Prostate gland (tissue), 2 donors: ENCODE measurements around the gene SPATA45.
"Not testable (repeated sequence)": the region's sequence is repeated elsewhere in the genome, so short reads cannot be mapped to it uniquely, and the experiment has no call there.

Source experiments
- POLR2A ChIP-seq: fragments of 450-650 bp; IDR thresholded peaks from one replicate; pipeline ENCODE4 v1.6.1; 2016; ENCODE audit warnings: antibody characterized with exemption, mild to moderate bottlenecking
- POLR2AphosphoS5 ChIP-seq: sonication (generic); formaldehyde crosslinking; IDR thresholded peaks from one replicate; pipeline ENCODE4 v1.6.1; 2017; ENCODE audit warnings: antibody characterized with exemption
- TF ChIP-seq, protein P1 (sequence below), 4 experiments: fragments of 200-600 bp in 2 of 4; fragments of 450-650 bp in 2 of 4; sonication (generic) in 2 of 4; IDR thresholded peaks; 1 replicate in 3 of 4; 2 replicates in 1 of 4; pipeline ENCODE4 v1.5.1; 2016 to 2019; ENCODE audit warnings: antibody characterized with exemption in 4 of 4, mild to moderate bottlenecking in 2 of 4, moderate library complexity in 2 of 4

DNA sequence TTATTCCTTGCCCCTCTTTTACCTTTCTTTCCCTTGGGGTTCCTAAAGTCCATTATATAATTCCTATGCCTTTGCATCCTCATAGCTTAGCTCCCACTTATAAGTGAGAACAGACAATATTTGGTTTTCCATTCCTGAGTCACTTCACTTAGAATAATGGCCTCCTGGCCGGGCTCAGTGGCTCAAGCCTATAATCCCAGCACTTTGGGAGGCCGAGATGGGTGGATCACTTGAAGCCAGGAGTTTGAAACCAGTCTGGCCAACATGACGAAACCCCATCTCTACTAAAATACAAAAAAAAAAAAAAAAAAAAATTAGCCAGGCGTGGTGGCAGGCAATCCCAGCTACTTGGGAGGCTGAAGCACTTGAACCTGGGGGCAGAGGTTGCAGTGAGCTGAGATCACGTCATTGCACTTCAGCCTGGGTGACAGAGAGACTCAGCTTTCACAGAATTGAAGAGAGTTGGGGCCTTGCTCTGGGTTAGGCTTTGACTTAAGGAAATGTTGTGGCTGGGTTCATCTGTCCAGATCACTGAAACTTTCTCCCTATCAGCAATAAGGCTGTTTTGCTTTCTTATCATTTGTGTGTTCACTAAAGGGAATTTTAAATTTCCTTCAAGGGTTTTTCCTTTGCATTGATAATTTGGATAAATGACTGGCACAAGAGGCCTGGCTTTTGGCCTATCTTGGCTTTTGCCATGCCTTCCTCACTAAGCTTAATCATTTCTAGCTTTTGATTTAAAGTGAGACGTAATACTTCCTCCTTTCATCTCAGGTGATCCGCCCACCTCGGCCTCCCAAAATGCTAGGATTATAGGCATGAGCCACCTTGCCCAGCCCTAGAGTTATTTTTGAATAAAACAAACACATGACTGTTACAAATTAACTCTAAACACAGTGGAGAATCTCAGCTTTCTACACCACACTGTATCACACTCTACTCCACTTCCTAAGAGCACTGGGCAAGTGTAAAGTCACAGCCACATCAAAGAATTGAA lies 13.9 kb downstream of the SPATA45 start:
- TF ChIP-seq, protein P1, sequence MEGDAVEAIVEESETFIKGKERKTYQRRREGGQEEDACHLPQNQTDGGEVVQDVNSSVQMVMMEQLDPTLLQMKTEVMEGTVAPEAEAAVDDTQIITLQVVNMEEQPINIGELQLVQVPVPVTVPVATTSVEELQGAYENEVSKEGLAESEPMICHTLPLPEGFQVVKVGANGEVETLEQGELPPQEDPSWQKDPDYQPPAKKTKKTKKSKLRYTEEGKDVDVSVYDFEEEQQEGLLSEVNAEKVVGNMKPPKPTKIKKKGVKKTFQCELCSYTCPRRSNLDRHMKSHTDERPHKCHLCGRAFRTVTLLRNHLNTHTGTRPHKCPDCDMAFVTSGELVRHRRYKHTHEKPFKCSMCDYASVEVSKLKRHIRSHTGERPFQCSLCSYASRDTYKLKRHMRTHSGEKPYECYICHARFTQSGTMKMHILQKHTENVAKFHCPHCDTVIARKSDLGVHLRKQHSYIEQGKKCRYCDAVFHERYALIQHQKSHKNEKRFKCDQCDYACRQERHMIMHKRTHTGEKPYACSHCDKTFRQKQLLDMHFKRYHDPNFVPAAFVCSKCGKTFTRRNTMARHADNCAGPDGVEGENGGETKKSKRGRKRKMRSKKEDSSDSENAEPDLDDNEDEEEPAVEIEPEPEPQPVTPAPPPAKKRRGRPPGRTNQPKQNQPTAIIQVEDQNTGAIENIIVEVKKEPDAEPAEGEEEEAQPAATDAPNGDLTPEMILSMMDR (IDR thresholded peaks at IDR 0.05): not testable (repeated sequence)
- not testable (repeated sequence) for TF ChIP-seq POLR2A, POLR2AphosphoS5
